Nephron (organoid): Measurements from ENCODE around the gene SPTBN1.

Experiments
- H3K27ac Mint-ChIP-seq, 3 experiments: 2 replicates each; pipeline ENCODE4 v1.8.0; 2020; ENCODE audit warnings: mixed read lengths in 3 of 3, mild to moderate bottlenecking in 2 of 3, moderate library complexity in 1 of 3
- H3K27me3 Mint-ChIP-seq: 2 replicates; pipeline ENCODE4 v1.8.0; 2021; ENCODE audit warnings: low read depth, mild to moderate bottlenecking, moderate library complexity, mixed read lengths
- H3K36me3 Mint-ChIP-seq: 2 replicates; pipeline ENCODE4 v1.8.0; 2020; ENCODE audit warnings: low read depth, mixed read lengths
- H3K4me1 Mint-ChIP-seq: 2 replicates; pipeline ENCODE4 v1.8.0; 2020; ENCODE audit warnings: mixed read lengths
- H3K4me3 Mint-ChIP-seq, 3 experiments: 2 replicates each; pipeline ENCODE4 v1.8.0; 2020; ENCODE audit warnings: mild to moderate bottlenecking in 3 of 3, mixed read lengths in 3 of 3, moderate library complexity in 2 of 3
- H3K9me3 Mint-ChIP-seq: 2 replicates; pipeline ENCODE4 v1.8.0; 2020; ENCODE audit warnings: mixed read lengths
- CTCF ChIP-seq, 3 experiments: fragments of 200-600 bp; sonication (generic); IDR thresholded peaks; one replicate each; pipeline ENCODE4 v1.5.0; 2021; ENCODE audit warnings: antibody characterized with exemption in 3 of 3; ENCODE audit not compliant: unreplicated experiment in 3 of 3

The SPTBN1 gene

GRCh38 chr2:54497763-54498680, 41.9 kb downstream of the SPTBN1 start:
- Mint-ChIP-seq H3K9me3 (no peaks in the 10 kb centered on the region), H3K27ac (peak overlapping the region in 2 of 3 experiments; percentile 50 to 57), H3K27me3 (no peaks in the 10 kb centered on the region), H3K4me3 (peak overlapping the region in 1 of 3 experiments; percentile 23), H3K4me1 (peaks cover 74% of the 10 kb centered on the region), H3K36me3 (no peaks in the 10 kb centered on the region)
- TF ChIP-seq CTCF (IDR thresholded peaks at IDR 0.05; ENCODE audit: unreplicated experiment in 3 of 3), result peak in 1 of 3 experiments; percentile 25

GRCh38 chr2:54499661-54500060, 43.5 kb downstream of the SPTBN1 start:
- Mint-ChIP-seq H3K27me3 (no peaks in the 10 kb centered on the region), H3K4me3 (peak overlapping the region in 1 of 3 experiments; percentile 47), H3K27ac (peak overlapping the region; percentile 80 to 94 (median 92)), H3K36me3 (no peaks in the 10 kb centered on the region), H3K9me3 (no peaks in the 10 kb centered on the region), H3K4me1 (peaks cover 85% of the 10 kb centered on the region)
- TF ChIP-seq CTCF (IDR thresholded peaks at IDR 0.05; ENCODE audit: unreplicated experiment in 3 of 3), result no peak

DNA sequence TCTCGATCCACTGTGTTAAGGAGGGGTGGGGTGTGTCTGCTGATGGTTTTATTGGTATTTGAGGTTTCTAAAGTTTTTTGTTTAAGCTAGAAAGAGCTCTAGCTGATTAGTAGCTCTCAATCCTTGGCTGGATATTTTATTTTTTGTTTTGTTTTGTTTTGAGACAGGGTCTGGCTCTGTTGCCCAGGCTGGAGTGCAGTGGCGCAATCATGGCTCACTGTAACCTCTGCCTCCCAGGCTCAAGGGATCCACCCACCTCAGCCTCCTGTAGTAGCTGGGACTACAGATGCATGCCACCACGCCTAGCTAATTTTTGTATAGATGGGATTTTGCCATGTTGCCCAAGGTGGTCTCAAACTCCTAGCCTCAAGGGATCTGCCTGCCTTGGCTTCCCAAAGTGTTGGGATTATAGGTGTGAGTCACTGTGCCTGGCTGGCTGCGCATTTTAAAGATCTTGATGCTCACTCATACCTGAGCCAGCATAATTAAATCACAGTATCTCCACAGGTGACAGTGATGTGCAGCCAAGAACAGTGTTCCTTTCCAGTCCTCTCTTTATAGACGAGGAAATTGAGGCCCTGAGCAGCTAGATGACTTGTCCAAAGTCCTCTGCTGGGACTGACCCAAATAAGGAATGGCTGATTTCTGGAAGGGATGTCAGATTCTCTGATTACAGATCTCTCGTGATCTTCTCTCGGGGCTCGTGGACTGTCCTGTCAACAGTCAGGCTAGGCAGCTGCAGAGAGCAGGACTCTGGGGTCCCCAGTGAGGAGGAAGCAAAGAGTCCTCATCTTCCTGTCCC, 44.5 kb downstream of the SPTBN1 start:
- TF ChIP-seq CTCF (IDR thresholded peaks at IDR 0.05; ENCODE audit: unreplicated experiment in 3 of 3), result no peak
- Mint-ChIP-seq H3K27me3 (no peaks in the 10 kb centered on the region), H3K9me3 (no peaks in the 10 kb centered on the region), H3K4me3 (no peak overlapping the region), H3K4me1 (peaks cover 86% of the 10 kb centered on the region), H3K36me3 (no peaks in the 10 kb centered on the region), H3K27ac (peak overlapping the region; percentile 80 to 94 (median 92))

GRCh38 chr2:54502731-54503130, 46.6 kb downstream of the SPTBN1 start:
- TF ChIP-seq CTCF (IDR thresholded peaks at IDR 0.05; ENCODE audit: unreplicated experiment in 3 of 3), result no peak
- H3K27ac Mint-ChIP-seq, result peak overlapping the region in 2 of 3 experiments; percentile 61 to 94
- H3K4me3 Mint-ChIP-seq, result no peak overlapping the region
- H3K27me3 Mint-ChIP-seq, result no peaks in the 10 kb centered on the region
- no peaks in the 10 kb centered on the region for H3K9me3 Mint-ChIP-seq
- no peaks in the 10 kb centered on the region for H3K36me3 Mint-ChIP-seq
- H3K4me1 Mint-ChIP-seq, result peaks cover 74% of the 10 kb centered on the region

DNA sequence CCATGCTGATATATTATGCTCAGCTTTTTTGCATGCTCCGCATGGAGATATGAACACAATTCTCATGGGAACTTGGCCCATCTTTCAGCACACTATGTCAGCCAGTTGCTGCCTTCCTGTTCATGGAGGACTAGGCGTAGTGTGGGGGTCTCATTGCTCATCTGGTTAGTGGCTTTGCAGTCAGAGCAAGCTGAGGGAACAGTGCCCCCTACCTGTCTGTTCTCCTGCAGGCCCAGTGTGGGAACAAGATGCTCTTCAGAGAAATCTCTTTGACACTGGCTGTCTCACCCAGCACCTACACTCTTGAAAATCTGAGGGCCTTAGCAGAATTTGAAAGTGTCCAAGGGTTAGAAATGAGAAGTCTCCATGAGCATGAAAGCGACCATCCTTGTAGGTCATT, 47.1 kb downstream of the SPTBN1 start:
- H3K27me3 Mint-ChIP-seq, result no peaks in the 10 kb centered on the region
- H3K36me3 Mint-ChIP-seq, result no peaks in the 10 kb centered on the region
- no peaks in the 10 kb centered on the region for H3K9me3 Mint-ChIP-seq
- H3K4me1 Mint-ChIP-seq, result peaks cover 69% of the 10 kb centered on the region
- peak; percentile 24 to 49 (median 39) for TF ChIP-seq CTCF (IDR thresholded peaks at IDR 0.05; ENCODE audit: unreplicated experiment in 3 of 3)
- H3K27ac Mint-ChIP-seq, result peak overlapping the region in 2 of 3 experiments; percentile 61 to 94
- no peak overlapping the region for H3K4me3 Mint-ChIP-seq
